ENCODE results near the gene NFYC.

GRCh38 chr1:40769815-40770214 is 78.3 kb downstream of the NFYC start:
- peak; percentile 51 for TF ChIP-seq CTCF (conservative IDR thresholded peaks at IDR 0.05; ENCODE audit: low read depth, low read length)
- TF ChIP-seq EZH2 (IDR thresholded peaks at IDR 0.05; ENCODE audit: borderline replicate concordance, low read depth, low read length, poor library complexity, severe bottlenecking): no peak
